ENCODE results near the gene ZNF575. TPM values are rescaled to one million over a fixed set of nuclear protein-coding genes. Genes with fewer than 3 reads are reported as not detected.

Gene ZNF575
- polyA plus RNA-seq (2011; rRNA removed) = 0.16 and 0.17 TPM in 2 replicates
- polyA minus RNA-seq (2011; rRNA and poly(A)+ RNA removed) = 0.69 TPM in 1 of 2 replicates, not detected in the other

DNA sequence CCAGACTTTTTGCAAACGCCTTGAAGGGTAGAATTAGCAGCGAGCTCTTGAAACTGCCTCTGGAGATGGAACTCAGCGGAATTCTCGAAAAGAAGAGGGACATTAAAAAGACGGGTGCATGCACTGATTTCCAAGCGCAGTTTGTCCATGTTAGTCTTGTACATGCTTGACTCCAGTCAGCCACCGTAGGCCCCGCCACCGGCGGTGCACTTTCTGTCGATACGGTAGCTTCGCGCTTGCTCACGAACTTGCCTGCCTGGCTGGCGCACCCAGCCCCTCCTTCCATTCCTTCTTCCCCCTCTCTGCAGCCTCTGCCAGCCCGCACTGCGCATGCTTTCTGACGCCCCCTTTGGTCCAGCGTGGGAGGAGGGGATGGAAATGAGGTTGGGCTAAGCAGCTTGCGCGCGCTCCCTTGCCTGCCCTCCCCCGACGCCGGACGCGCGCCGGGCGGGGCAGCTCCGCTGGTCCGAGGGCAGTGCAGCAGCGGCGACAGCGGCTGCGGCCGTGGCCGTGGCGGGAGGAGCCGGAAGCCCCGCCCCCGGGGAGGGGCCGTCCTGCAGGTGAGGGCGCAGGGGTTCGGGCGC, at the start of gene ZNF575:
Gene ZNF575, plus strand, starts transcription at position 227 of the 584 bp plus-strand sequence. CDS start 1,235 bp downstream, outside the sequence.
- no peak for TF ChIP-seq CTCF (IDR thresholded peaks at IDR 0.05; ENCODE audit: low read depth, low read length)
- peak; percentile 93 for DNase-seq (ENCODE audit: low read depth, low spot score)
- H3K9me3 ChIP-seq (ENCODE audit: control insufficient read depth, insufficient read depth, low read length) = no peaks in the 10 kb centered on the region
- no peaks in the 10 kb centered on the region for H3K27me3 ChIP-seq (ENCODE audit: control insufficient read depth, insufficient read depth, low read length)
- ChIA-PET POLR2A (interaction anchor here (0.5 to 1.5 kb wide), 9 partner anchors 13 to 403 kb away, joined by 3 to 10 read pairs (median 4); partner anchors contain the start of genes IRGQ and ZNF576), CTCF (interaction anchor here (0.6 to 5.7 kb wide), 5 partner anchors 13 to 101 kb away, joined by 3 to 52 read pairs (median 6); partner anchors contain the start of genes IRGQ and ZNF576)
- peak within 1 kb of the TSS; percentile 68 for H3K4me3 ChIP-seq (ENCODE audit: low read depth, low read length)
- peak within 1 kb of the TSS; percentile 91 for H3K27ac ChIP-seq (ENCODE audit: low read depth, low read length)

- Histone ChIP-seq H3K27me3 (ENCODE audit: control insufficient read depth, insufficient read depth, low read length) (no peaks in the 10 kb centered on the region), H3K9me3 (ENCODE audit: control insufficient read depth, insufficient read depth, low read length) (no peaks in the 10 kb centered on the region; the same call in 1 of the 2 replicates), H3K27ac (ENCODE audit: low read depth, low read length) (no peak overlapping the region), H3K4me3 (ENCODE audit: low read depth, low read length) (no peak overlapping the region)
- CTCF ChIA-PET = interaction anchor here (1.6 to 3.3 kb wide), 2 partner anchors 36 kb away, joined by 5 to 12 read pairs; no protein-coding TSS in a partner anchor
- POLR2A ChIA-PET = interaction anchor here (1.4 kb wide), 1 partner anchor 21 kb away, joined by 3 read pairs; the partner anchor contains the start of gene PHLDB3
- no peak for TF ChIP-seq CTCF (IDR thresholded peaks at IDR 0.05; ENCODE audit: low read depth, low read length)
- no peak for DNase-seq (ENCODE audit: low read depth, low spot score)
Measured at GRCh38 chr19:43483281-43483680, 49.7 kb upstream of the ZNF575 start.

- Histone ChIP-seq H3K27ac (ENCODE audit: low read depth, low read length) (no peak overlapping the region), H3K4me3 (ENCODE audit: low read depth, low read length) (no peak overlapping the region), H3K27me3 (ENCODE audit: control insufficient read depth, insufficient read depth, low read length) (no peaks in the 10 kb centered on the region), H3K9me3 (ENCODE audit: control insufficient read depth, insufficient read depth, low read length) (no peaks in the 10 kb centered on the region; the same call in 1 of the 2 replicates)
- TF ChIP-seq CTCF (IDR thresholded peaks at IDR 0.05; ENCODE audit: low read depth, low read length) = no peak
- CTCF ChIA-PET = no interaction called here
- DNase-seq (ENCODE audit: low read depth, low spot score) = no peak
- POLR2A ChIA-PET = interaction anchor here (0.6 kb wide), 1 partner anchor 8 kb away, joined by 4 read pairs; no protein-coding TSS in a partner anchor
Measured at GRCh38 chr19:43485951-43486350, 47.0 kb upstream of the ZNF575 start.

GRCh38 chr19:43486412-43486811, 46.6 kb upstream of the ZNF575 start:
- POLR2A ChIA-PET = interaction anchor here (0.6 kb wide), 1 partner anchor 9 kb away, joined by 4 read pairs; no protein-coding TSS in a partner anchor
- no peak for DNase-seq (ENCODE audit: low read depth, low spot score)
- TF ChIP-seq CTCF (IDR thresholded peaks at IDR 0.05; ENCODE audit: low read depth, low read length) = no peak
- H3K27ac ChIP-seq (ENCODE audit: low read depth, low read length) = no peak overlapping the region
- CTCF ChIA-PET = no interaction called here
- no peaks in the 10 kb centered on the region; the same call in 1 of the 2 replicates for H3K9me3 ChIP-seq (ENCODE audit: control insufficient read depth, insufficient read depth, low read length)
- no peak overlapping the region for H3K4me3 ChIP-seq (ENCODE audit: low read depth, low read length)
- H3K27me3 ChIP-seq (ENCODE audit: control insufficient read depth, insufficient read depth, low read length) = no peaks in the 10 kb centered on the region

- no peak overlapping the region for H3K27ac ChIP-seq (ENCODE audit: low read depth, low read length)
- POLR2A ChIA-PET = interaction anchor here (0.7 kb wide), 1 partner anchor 16 kb away, joined by 3 read pairs; no protein-coding TSS in a partner anchor
- CTCF ChIA-PET = interaction anchor here (0.9 kb wide), 1 partner anchor 31 kb away, joined by 3 read pairs; no protein-coding TSS in a partner anchor
- no peaks in the 10 kb centered on the region; the same call in 1 of the 2 replicates for H3K9me3 ChIP-seq (ENCODE audit: control insufficient read depth, insufficient read depth, low read length)
- H3K27me3 ChIP-seq (ENCODE audit: control insufficient read depth, insufficient read depth, low read length) = no peaks in the 10 kb centered on the region
- no peak for TF ChIP-seq CTCF (IDR thresholded peaks at IDR 0.05; ENCODE audit: low read depth, low read length)
- no peak for DNase-seq (ENCODE audit: low read depth, low spot score)
- H3K4me3 ChIP-seq (ENCODE audit: low read depth, low read length) = no peak overlapping the region
Measured at GRCh38 chr19:43488179-43488578, 44.8 kb upstream of the ZNF575 start.

All from AG04450 (cell line).